GM13977 (cell line): Measurements from ENCODE around the gene TMEM63C.

ENCODE experiments used
- DNase-seq: peaks from one replicate; pipeline ENCODE4 v3.0.0; 2012; ENCODE audit warnings: low spot score
- in situ Hi-C: fragments of 300-500 bp; cut with MboI; formaldehyde crosslinking; loops from one replicate; pipeline ENCODE4 v1.12.0; 2022; ENCODE audit warnings: low sequenced_read_pairs, low pct_unique_long_range_greater_than_20kb, mixed read lengths, inconsistent platforms; ENCODE audit not compliant: unreplicated experiment
- TF ChIP-seq, protein P1 (sequence below): IDR thresholded peaks from 2 replicates; pipeline ENCODE4 v1.5.1; 2012; ENCODE audit warnings: mild to moderate bottlenecking, control low read depth; ENCODE audit not compliant: insufficient read depth; ENCODE audit errors: extremely low read depth, missing control alignments

Gene TMEM63C

GRCh38 chr14:77203611-77204458 is 22.2 kb downstream of the TMEM63C start:
- in situ Hi-C loops, result no loop called here
- DNase-seq, result no peak
- TF ChIP-seq, protein P1, sequence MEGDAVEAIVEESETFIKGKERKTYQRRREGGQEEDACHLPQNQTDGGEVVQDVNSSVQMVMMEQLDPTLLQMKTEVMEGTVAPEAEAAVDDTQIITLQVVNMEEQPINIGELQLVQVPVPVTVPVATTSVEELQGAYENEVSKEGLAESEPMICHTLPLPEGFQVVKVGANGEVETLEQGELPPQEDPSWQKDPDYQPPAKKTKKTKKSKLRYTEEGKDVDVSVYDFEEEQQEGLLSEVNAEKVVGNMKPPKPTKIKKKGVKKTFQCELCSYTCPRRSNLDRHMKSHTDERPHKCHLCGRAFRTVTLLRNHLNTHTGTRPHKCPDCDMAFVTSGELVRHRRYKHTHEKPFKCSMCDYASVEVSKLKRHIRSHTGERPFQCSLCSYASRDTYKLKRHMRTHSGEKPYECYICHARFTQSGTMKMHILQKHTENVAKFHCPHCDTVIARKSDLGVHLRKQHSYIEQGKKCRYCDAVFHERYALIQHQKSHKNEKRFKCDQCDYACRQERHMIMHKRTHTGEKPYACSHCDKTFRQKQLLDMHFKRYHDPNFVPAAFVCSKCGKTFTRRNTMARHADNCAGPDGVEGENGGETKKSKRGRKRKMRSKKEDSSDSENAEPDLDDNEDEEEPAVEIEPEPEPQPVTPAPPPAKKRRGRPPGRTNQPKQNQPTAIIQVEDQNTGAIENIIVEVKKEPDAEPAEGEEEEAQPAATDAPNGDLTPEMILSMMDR, result no peak

- TF ChIP-seq, protein P1, result no peak
- in situ Hi-C loops, result no loop called here
- DNase-seq, result no peak
Observed at GRCh38 chr14:77204459-77204771, 22.8 kb downstream of the TMEM63C start.

DNA sequence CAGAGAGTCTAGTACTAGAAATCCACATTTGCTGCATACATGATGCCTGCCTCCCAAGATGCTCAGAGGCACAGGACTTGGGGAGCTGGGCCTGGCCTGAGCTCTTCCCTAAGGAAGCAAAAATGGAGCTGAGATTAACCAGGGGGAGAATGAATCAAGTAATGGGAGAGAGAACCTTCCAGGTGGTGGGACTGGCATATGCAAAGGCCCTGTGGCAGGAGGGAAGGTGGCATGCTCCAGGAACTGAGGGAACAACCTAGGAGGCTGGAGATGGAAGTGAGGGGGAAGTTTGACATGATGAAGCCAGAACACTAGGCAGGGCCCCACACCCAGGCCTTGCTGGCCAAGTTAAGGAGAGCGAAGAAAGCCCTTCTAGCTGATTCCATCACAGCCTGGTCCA is 23.3 kb downstream of the TMEM63C start:
- DNase-seq, result no peak
- TF ChIP-seq, protein P1, result no peak
- in situ Hi-C loops, result no loop called here

- in situ Hi-C loops, result no loop called here
- DNase-seq, result no peak
- TF ChIP-seq, protein P1, result no peak
Observed at GRCh38 chr14:77205566-77205965, 24.0 kb downstream of the TMEM63C start.

GRCh38 chr14:77206261-77206824 is 24.7 kb downstream of the TMEM63C start:
- in situ Hi-C loops, result no loop called here
- TF ChIP-seq, protein P1, result no peak
- DNase-seq, result no peak

GRCh38 chr14:77206877-77207389 is 25.3 kb downstream of the TMEM63C start:
- DNase-seq, result no peak
- in situ Hi-C loops, result no loop called here
- TF ChIP-seq, protein P1, result no peak
